ENCODE data around the gene MMP14.

The MMP14 gene

GRCh38 chr14:22886500-22887259 lies 50.3 kb downstream of the MMP14 start:
- peak in 3 of 4 experiments; percentile 46 to 68 (median 51) for DNase-seq

GRCh38 chr14:22887260-22887989 lies 51.0 kb downstream of the MMP14 start:
- no peak for DNase-seq

DNA sequence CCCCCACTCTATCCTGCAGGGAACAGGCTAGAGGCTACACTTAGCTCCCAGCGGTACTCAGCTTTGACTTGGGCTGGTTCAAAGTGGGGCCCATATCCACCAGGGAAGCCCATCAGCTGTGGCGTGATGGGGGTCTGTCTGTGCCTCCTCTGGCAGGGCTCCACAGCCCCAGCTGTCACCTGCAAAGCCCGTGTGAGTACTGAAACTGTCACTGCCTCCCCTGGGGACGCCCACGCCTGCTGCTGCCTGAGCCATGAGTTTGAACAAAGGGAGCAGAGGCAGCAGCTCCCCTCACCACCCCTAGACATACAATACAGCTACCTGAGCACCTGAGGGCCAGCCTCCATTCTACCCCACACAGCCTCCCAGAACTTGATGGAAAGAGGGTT lies 51.6 kb downstream of the MMP14 start:
- DNase-seq: peak in 3 of 4 experiments; percentile 13 to 24 (median 22)

DNA sequence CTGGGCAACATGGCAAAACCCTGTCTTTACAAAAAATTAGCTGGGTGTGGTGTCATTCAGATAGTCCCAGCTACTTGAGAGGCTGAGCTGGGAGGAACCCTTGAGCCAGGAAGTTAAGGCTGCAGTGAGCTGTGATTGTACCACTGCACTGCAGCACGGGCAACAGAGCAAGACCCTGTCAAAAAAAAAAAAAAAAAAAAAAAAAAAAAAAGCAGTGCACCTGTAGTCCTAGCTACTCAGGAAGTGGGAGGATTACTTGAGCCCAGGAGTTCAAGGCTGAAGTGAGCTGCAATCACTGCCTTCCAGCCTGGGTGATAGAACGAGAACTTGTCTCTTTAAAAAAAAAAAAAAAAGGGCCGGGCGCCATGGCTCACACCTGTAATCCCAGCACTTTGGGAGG lies 52.3 kb downstream of the MMP14 start:
- no peak for DNase-seq

GRCh38 chr14:22890416-22890815 lies 54.0 kb downstream of the MMP14 start:
- no peak for DNase-seq

- DNase-seq: no peak
These were observed 56.1 kb downstream of the MMP14 start for GRCh38 chr14:22892488-22892887.

- DNase-seq: no peak
These were observed 57.3 kb downstream of the MMP14 start for GRCh38 chr14:22893706-22894105.

GRCh38 chr14:22895402-22895801 lies 59.0 kb downstream of the MMP14 start:
- DNase-seq: no peak

GRCh38 chr14:22896356-22896755 lies 60.0 kb downstream of the MMP14 start:
- DNase-seq: no peak

GRCh38 chr14:22896760-22897159 lies 60.4 kb downstream of the MMP14 start:
- no peak for DNase-seq

- DNase-seq: no peak
These were observed 61.0 kb downstream of the MMP14 start for GRCh38 chr14:22897357-22897756.

All from activated naive CD4-positive, alpha-beta T cell (primary cell).